Stimulated activated naive CD8-positive, alpha-beta T cell treated with anti-CD3 and anti-CD28 coated beads, Interleukin-15, amount 100 ng/mL, for 72 hours (primary cell): ENCODE measurements around the gene ST8SIA6.
"Not testable (repeated sequence)": the region's sequence is repeated elsewhere in the genome, so short reads cannot be mapped to it uniquely, and the experiment has no call there.

Source experiments
- ATAC-seq: fragments of 150-1000 bp; cut with Tn5 transposase; 2 replicates; pipeline ENCODE4 v1.10.0; 2021; ENCODE audit warnings: mild to moderate bottlenecking, moderate library complexity
- DNase-seq, 2 donors: peaks; one replicate each; pipeline ENCODE4 v3.0.0; 2021 to 2022
- H3K27ac Mint-ChIP-seq, 2 donors: one replicate each; pipeline ENCODE4 v1.8.0; 2022; ENCODE audit warnings: mild to moderate bottlenecking in 2 of 2, mixed read lengths in 2 of 2, moderate library complexity in 2 of 2
- H3K27me3 Mint-ChIP-seq: one replicate; pipeline ENCODE4 v1.8.0; 2022; ENCODE audit warnings: mixed read lengths
- H3K4me1 Mint-ChIP-seq: one replicate; pipeline ENCODE4 v1.8.0; 2022; ENCODE audit warnings: mild to moderate bottlenecking, mixed read lengths
- H3K4me3 Mint-ChIP-seq, 2 donors: one replicate each; pipeline ENCODE4 v1.8.0; 2022; ENCODE audit warnings: mild to moderate bottlenecking in 2 of 2, mixed read lengths in 2 of 2, moderate library complexity in 1 of 2
- H3K9me3 Mint-ChIP-seq, 2 donors: one replicate each; pipeline ENCODE4 v1.8.0; 2022; ENCODE audit warnings: mixed read lengths in 2 of 2

Gene ST8SIA6

DNA sequence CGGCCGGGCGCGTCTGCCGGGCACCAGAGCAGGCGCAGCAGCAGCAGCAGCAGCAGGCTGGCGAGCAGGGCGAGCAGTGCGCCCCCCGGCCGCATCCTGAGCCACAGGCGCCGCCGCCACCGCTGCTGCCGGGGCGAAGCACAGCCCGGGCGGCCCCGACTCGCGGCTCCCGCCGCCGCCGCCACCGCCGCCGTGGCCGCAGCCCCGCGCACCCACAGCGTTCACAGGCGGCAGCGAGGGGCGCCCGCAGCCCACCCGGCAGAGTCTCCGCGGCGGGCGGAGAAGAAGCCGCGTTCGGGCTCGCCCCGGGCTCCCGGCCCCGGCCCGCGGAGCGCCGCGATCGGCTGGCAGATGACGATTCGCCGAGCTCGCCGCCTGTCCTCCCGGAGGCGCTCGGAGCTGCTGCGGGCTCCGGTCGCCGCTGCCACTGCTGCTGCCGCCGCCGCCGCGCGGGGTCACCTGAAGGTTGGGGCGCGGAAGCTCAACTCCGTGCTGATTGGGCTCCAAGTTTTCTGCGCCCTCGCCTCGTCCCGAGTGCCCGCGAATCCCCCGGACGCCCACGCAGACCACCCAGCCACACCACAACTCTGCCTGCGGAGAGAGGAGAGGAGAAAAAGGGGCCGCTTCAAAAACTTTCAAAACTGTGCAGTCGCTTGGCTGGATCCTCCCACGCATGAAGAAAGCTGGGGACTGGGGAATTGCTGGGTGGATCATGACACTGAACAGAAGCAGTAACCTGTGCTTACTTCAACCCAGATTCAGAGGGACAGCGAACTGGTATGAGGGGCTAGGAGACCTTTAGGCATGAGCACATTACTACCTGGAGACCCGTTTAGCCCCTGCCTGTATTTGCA is at the start of gene ST8SIA6:
TSS of gene ST8SIA6 (minus strand) at position 435 of the 854 bp plus-strand sequence. CDS start at position 95, 340 bp downstream.
- DNase-seq, result peak; percentile 41 to 55
- Mint-ChIP-seq H3K27ac (peak within 1 kb of the TSS in 1 of 2 donors; percentile 92), H3K27me3 (peaks cover 56% of the 10 kb centered on the region), H3K4me1 (peaks cover 23% of the 10 kb centered on the region), H3K4me3 (peak within 1 kb of the TSS; percentile 79 to 88), H3K9me3 (peaks cover 6 to 10% of the 10 kb centered on the region in 2 donors)
- peak; percentile 74 for ATAC-seq

DNA sequence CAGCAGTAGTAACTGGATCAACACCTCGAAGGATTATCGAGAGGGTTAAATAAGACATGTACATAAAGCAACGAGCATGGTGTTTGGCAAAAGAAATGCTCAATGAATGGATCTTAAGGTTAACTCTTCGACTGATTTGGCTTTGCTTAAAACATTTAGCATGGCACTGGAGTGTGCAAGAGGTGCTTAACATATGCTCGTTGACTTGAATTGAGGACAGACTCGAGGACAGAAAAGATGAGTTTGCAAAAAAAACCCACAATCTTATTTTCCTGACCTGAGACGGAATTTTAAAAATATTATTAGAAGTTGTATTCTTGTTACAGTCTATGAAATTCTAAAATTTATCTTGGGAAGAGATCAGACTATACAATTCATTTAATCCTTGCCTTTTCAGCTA is 49.4 kb upstream of the ST8SIA6 start:
- peaks cover 10 to 12% of the 10 kb centered on the region in 2 donors for H3K9me3 Mint-ChIP-seq
- no peak for ATAC-seq
- H3K4me3 Mint-ChIP-seq, result no peak overlapping the region
- no peak overlapping the region for H3K27ac Mint-ChIP-seq
- peaks cover 16% of the 10 kb centered on the region for H3K4me1 Mint-ChIP-seq
- peaks cover 12% of the 10 kb centered on the region for H3K27me3 Mint-ChIP-seq
- no peak for DNase-seq

DNA sequence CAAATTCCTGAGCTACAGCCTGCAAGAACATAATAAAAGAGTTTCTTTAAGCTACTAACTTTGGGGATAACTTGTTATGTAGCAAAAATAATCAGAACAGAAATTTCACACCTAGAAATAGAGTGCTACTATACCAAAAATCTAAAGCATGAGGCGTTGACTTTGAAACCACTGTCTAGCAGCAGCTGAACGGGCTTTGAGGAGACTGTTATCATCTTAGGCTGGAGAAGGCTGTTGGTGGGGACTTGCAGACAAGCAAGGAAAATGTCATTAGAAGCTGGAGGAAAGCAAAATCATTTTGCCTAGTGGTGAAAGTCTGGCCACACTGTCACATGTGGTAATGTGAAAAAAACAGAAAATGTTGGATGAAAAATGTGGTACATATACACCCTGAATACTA is 48.4 kb upstream of the ST8SIA6 start:
- DNase-seq, result no peak
- Mint-ChIP-seq H3K27me3 (peaks cover 4% of the 10 kb centered on the region), H3K9me3 (peaks cover 3 to 4% of the 10 kb centered on the region in 2 donors), H3K4me3 (no peak overlapping the region), H3K27ac (no peak overlapping the region), H3K4me1 (peaks cover 16% of the 10 kb centered on the region)
- ATAC-seq, result no peak

DNA sequence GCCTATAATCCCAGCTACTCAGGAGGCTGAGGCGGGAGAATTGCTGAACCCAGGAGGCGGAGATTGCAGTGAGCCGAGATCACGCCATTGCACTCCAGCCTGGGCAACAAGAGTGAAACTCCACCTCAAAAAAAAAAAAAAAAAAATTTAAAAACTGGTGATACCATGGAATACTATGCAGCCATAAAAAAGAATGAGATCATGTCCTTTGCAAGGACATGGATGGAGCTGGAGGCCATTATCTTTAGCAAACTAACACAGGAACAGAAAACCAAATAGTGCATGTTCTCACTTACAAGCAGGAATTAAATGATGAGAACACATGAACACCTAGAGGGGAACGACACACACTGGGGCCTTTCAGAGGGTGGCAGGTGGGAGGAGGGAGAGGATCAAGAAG is 44.6 kb upstream of the ST8SIA6 start:
- H3K9me3 Mint-ChIP-seq, DNase-seq, H3K27ac Mint-ChIP-seq, H3K27me3 Mint-ChIP-seq, H3K4me3 Mint-ChIP-seq, H3K4me1 Mint-ChIP-seq, ATAC-seq: not testable (repeated sequence)

DNA sequence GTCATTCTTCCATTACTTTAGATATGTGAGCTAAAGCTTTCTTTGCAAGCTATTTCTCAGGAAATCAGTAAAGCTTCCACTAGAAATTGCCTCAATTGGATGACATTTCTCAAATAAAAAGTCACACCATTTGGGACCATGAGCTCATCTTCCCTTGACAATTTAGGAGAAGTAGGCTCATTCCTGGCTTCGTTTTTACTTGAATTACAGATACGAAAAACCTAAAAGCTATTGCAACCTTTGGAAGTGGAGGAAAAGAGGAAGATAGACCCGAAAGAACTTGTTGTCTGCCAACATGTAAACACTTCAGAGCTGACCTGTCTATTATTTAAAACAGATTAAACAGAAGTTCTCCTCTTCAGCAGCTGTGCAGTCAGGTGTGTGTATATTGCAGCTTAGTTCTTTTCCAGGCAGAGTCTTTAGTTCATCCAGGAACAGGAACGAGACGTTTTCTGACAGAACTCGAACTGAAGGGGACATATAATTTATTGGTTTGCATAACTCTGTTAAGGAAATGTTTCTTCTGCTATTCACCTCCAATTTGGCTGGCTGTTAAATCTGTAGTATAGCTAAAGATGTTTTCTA is 43.1 kb upstream of the ST8SIA6 start:
- ATAC-seq, result no peak
- Mint-ChIP-seq H3K4me3 (no peak overlapping the region), H3K27me3 (peaks cover 8% of the 10 kb centered on the region), H3K9me3 (no peaks in the 10 kb centered on the region), H3K4me1 (no peaks in the 10 kb centered on the region), H3K27ac (no peak overlapping the region)
- no peak for DNase-seq

GRCh38 chr10:17494626-17495260 is 40.3 kb upstream of the ST8SIA6 start:
- no peaks in the 10 kb centered on the region for H3K4me1 Mint-ChIP-seq
- no peak overlapping the region for H3K4me3 Mint-ChIP-seq
- H3K27ac Mint-ChIP-seq, result no peak overlapping the region
- H3K27me3 Mint-ChIP-seq, result peaks cover 8% of the 10 kb centered on the region
- DNase-seq (no peak), ATAC-seq (no peak)
- no peaks in the 10 kb centered on the region for H3K9me3 Mint-ChIP-seq

GRCh38 chr10:17488848-17489247 is 34.5 kb upstream of the ST8SIA6 start:
- no peak overlapping the region for H3K4me3 Mint-ChIP-seq
- ATAC-seq (no peak), DNase-seq (no peak)
- H3K9me3 Mint-ChIP-seq, result no peaks in the 10 kb centered on the region
- H3K27me3 Mint-ChIP-seq, result no peaks in the 10 kb centered on the region
- H3K4me1 Mint-ChIP-seq, result no peaks in the 10 kb centered on the region
- H3K27ac Mint-ChIP-seq, result no peak overlapping the region

DNA sequence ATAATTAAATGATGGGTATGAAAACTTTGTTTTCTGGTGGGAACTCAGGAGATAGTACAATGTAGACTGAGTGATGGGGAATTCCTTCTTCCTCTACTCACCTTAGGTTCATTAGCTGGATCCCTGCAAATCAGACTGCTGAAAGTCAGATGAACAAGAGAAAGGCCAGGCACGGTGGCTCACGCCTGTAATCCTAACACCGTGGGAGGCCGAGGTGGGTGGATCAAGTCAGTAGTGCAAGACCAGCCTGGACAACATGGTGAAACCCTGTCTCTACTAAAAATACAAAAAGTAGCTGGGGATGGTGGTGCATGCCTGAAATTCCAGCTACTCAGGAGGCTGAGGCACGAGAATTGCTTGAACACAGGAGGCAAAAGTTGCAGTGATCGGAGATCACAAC is 28.7 kb upstream of the ST8SIA6 start:
- DNase-seq (no peak), ATAC-seq (no peak)
- Mint-ChIP-seq H3K9me3 (peaks cover 0 to 5% of the 10 kb centered on the region in 2 donors), H3K4me1 (peaks cover 6% of the 10 kb centered on the region), H3K27me3 (peaks cover 24% of the 10 kb centered on the region), H3K27ac (no peak overlapping the region), H3K4me3 (no peak overlapping the region)

DNA sequence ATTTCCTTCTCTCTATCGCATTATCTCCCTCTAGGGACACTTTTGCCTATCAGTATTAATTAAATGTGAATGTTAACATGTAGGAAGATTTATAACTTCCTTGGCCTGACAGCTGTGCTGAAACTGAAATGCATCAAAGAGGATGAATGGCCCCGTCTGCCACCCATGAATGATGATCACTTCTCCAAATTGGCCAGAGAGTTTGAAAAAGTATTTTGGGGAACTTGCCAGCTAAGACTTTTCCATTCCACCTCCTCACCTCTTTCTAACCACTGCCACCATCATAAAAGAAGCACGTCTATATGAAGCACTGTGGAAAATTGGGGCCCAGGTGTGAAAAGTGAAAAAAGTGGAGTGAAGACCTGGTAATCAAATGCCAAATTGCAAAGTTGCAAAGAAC is 25.4 kb upstream of the ST8SIA6 start:
- Mint-ChIP-seq H3K27me3 (peaks cover 45% of the 10 kb centered on the region), H3K27ac (no peak overlapping the region), H3K4me3 (no peak overlapping the region), H3K4me1 (peaks cover 9% of the 10 kb centered on the region), H3K9me3 (peaks cover 0 to 5% of the 10 kb centered on the region in 2 donors)
- DNase-seq (no peak), ATAC-seq (no peak)

DNA sequence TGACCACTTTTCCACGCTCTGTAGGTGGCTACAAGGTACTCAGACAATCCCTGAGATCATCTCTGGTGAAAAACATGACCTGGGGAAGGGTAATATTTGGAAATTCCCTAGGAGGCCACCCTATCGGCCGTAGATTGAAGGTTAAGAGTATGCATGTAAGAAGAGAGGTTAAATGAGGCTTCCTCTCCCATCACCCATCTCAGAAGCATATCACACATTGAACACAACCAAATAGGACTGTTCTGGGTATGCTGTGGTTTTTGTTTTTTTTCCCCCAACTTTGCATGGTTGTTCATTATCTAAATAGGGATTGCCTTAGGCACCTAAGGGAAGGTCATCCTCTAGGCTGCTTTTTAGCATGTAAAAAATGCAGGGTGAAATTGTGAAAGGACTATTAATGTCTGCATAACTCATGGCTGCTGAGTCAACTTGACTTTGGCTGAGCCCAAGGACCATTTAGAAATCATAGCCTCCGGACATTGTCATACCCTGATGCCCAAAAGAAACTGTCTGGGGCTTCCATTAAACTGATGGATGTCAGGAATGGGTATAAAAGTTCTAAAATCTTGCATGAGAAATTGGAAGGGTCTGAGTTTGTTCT is 24.7 kb upstream of the ST8SIA6 start:
- H3K9me3 Mint-ChIP-seq, result peaks cover 0 to 5% of the 10 kb centered on the region in 2 donors
- H3K27me3 Mint-ChIP-seq, result peaks cover 50% of the 10 kb centered on the region
- no peak overlapping the region for H3K27ac Mint-ChIP-seq
- no peak overlapping the region for H3K4me3 Mint-ChIP-seq
- DNase-seq (no peak), ATAC-seq (no peak)
- H3K4me1 Mint-ChIP-seq, result peaks cover 11% of the 10 kb centered on the region

DNA sequence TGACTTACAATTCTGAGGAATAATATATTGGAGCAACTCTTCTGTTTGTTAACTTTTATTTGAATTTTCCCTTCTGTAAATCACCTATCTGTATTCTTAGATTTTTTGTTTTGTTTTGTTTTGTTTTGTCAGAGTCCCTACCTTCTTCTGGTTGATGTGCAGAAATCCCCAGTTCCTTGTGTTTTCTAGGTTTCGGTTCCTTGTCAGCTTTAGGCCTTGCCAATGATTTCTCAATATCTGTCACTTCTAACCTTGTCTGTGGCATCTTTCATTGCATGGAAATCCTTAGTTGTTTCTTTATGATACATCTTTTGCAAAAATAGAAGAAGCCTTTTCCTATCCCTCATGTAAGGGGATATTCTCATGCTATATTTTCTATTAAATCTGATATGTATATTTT is 21.7 kb upstream of the ST8SIA6 start:
- Mint-ChIP-seq H3K27ac (no peak overlapping the region), H3K9me3 (no peaks in the 10 kb centered on the region), H3K4me3 (no peak overlapping the region), H3K27me3 (peaks cover 49% of the 10 kb centered on the region), H3K4me1 (peaks cover 22% of the 10 kb centered on the region)
- ATAC-seq, result no peak
- no peak for DNase-seq

- Mint-ChIP-seq H3K27me3 (peaks cover 48% of the 10 kb centered on the region), H3K4me3 (no peak overlapping the region)
- no peak for ATAC-seq
These were observed 21.3 kb upstream of the ST8SIA6 start for GRCh38 chr10:17475661-17476060.

GRCh38 chr10:17474595-17475323 is 20.4 kb upstream of the ST8SIA6 start:
- ATAC-seq (no peak), DNase-seq (no peak)
- H3K9me3 Mint-ChIP-seq, result peaks cover 4 to 9% of the 10 kb centered on the region in 2 donors
- no peak overlapping the region for H3K4me3 Mint-ChIP-seq
- H3K4me1 Mint-ChIP-seq, result peaks cover 19% of the 10 kb centered on the region
- H3K27me3 Mint-ChIP-seq, result peaks cover 57% of the 10 kb centered on the region
- H3K27ac Mint-ChIP-seq, result peak overlapping the region in 1 of 2 donors; percentile 74

More at GRCh38 chr10:17475661-17476060, 21.3 kb upstream of the ST8SIA6 start:
- no peak for DNase-seq
- Mint-ChIP-seq H3K27ac (no peak overlapping the region), H3K4me1 (peaks cover 22% of the 10 kb centered on the region), H3K9me3 (peaks cover 0 to under 1% of the 10 kb centered on the region in 2 donors)

- peaks cover 57% of the 10 kb centered on the region for H3K27me3 Mint-ChIP-seq
- DNase-seq, result no peak
- H3K4me3 Mint-ChIP-seq, result no peak overlapping the region
- H3K27ac Mint-ChIP-seq, result no peak overlapping the region
- H3K9me3 Mint-ChIP-seq, result peaks cover 4 to 13% of the 10 kb centered on the region in 2 donors
- peaks cover 16% of the 10 kb centered on the region for H3K4me1 Mint-ChIP-seq
- ATAC-seq, result no peak
These were observed 19.0 kb upstream of the ST8SIA6 start for GRCh38 chr10:17473228-17473950.
